OCI-LY7 (cell line): ENCODE results near the gene INPP5K. TPM values are rescaled to one million over a fixed set of nuclear protein-coding genes. Genes with fewer than 3 reads are reported as not detected.

Experiments used
- BruUV-seq: library from RNA; stranded (reverse); fragments of 400-500 nt; replicated peaks from 2 replicates; lab custom pipeline; 2021; lab: Mats Ljungman, UMichigan
- CTCF ChIA-PET: fragments of 300-600 bp; sonication (Branson Sonifier 250); formaldehyde crosslinking; loops from one replicate; lab custom pipeline; 2022; ENCODE audit warnings: antibody characterized with exemption; ENCODE audit not compliant: unreplicated experiment; lab: Charles Lee
- POLR2A ChIA-PET: fragments of 300-600 bp; sonication (Branson Sonifier 250); formaldehyde crosslinking; loops from one replicate; lab custom pipeline; 2022; ENCODE audit warnings: antibody characterized with exemption; lab: Charles Lee
- DNase-seq: peaks from one replicate; pipeline ENCODE4 v3.0.0-alpha.2; 2015; ENCODE audit warnings: low spot score
- H2AFZ ChIP-seq: fragments of 200-600 bp; sonication (generic), shearing (Covaris generic); 2 replicates; pipeline ENCODE4 v1.6.1; 2014; ENCODE audit warnings: mild to moderate bottlenecking, antibody characterized with exemption, low read length, moderate library complexity
- H3K27ac ChIP-seq: fragments of 200-600 bp; sonication (generic); 2 replicates; pipeline ENCODE4 v1.5.1; 2014; ENCODE audit warnings: mixed run types, low read depth, mild to moderate bottlenecking, moderate library complexity, low read length, inconsistent platforms; ENCODE audit not compliant: poor library complexity, severe bottlenecking
- H3K36me3 ChIP-seq: fragments of 200-600 bp; sonication (generic); 2 replicates; pipeline ENCODE4 v1.6.1; 2014; ENCODE audit warnings: mild to moderate bottlenecking, antibody characterized with exemption, low read length, moderate library complexity, mixed read lengths; ENCODE audit not compliant: insufficient read depth
- H3K4me1 ChIP-seq: fragments of 200-600 bp; sonication (generic); 2 replicates; pipeline ENCODE4 v1.5.1; 2014; ENCODE audit warnings: mild to moderate bottlenecking, low read length; ENCODE audit not compliant: insufficient read depth, poor library complexity, severe bottlenecking
- H3K4me2 ChIP-seq: fragments of 200-600 bp; sonication (generic); 2 replicates; pipeline ENCODE4 v1.6.1; 2014; ENCODE audit warnings: mild to moderate bottlenecking, low read length
- H3K4me3 ChIP-seq: fragments of 200-600 bp; sonication (generic); 2 replicates; pipeline ENCODE4 v1.5.1; 2014; ENCODE audit warnings: mild to moderate bottlenecking, low read depth, low read length; ENCODE audit not compliant: poor library complexity, severe bottlenecking
- H3K79me2 ChIP-seq: fragments of 200-600 bp; sonication (generic); 2 replicates; pipeline ENCODE4 v1.6.1; 2016; ENCODE audit warnings: low read depth, mild to moderate bottlenecking, low read length, moderate library complexity, mixed read lengths; ENCODE audit not compliant: insufficient read depth
- H3K9me2 ChIP-seq: fragments of 200-600 bp; sonication (generic); 2 replicates; pipeline ENCODE4 v1.6.1; 2016; ENCODE audit warnings: mild to moderate bottlenecking, low read length, mixed read lengths; ENCODE audit not compliant: insufficient read depth
- H3K9me3 ChIP-seq: fragments of 200-600 bp; sonication (generic); 2 replicates; pipeline ENCODE4 v1.6.1; 2014; ENCODE audit warnings: mild to moderate bottlenecking, mixed run types, low read length, mixed read lengths
- H4K20me1 ChIP-seq: fragments of 200-600 bp; sonication (generic); 2 replicates; pipeline ENCODE4 v1.6.1; 2014; ENCODE audit warnings: mild to moderate bottlenecking, antibody characterized with exemption, low read length, moderate library complexity, mixed read lengths; ENCODE audit not compliant: insufficient read depth
- CTCF ChIP-seq: fragments of 200-600 bp; sonication (generic); conservative IDR thresholded peaks from 2 replicates; pipeline ENCODE4 v1.5.1; 2014; ENCODE audit warnings: mild to moderate bottlenecking, antibody characterized with exemption, low read length, moderate library complexity, mixed read lengths
- EZH2phosphoT487 ChIP-seq: fragments of 200-600 bp; sonication (generic); IDR thresholded peaks from 2 replicates; pipeline ENCODE4 v1.6.1; 2018; ENCODE audit warnings: low read depth, borderline replicate concordance, mild to moderate bottlenecking, mixed run types, antibody characterized with exemption, low read length, moderate library complexity, mixed read lengths
- intact Hi-C: fragments of 100-400 bp; cut with micrococcal nuclease; formaldehyde crosslinking; loops from one replicate; pipeline ENCODE4 v1.10.0; 2022; ENCODE audit not compliant: unreplicated experiment
- total RNA-seq, 2 experiments: library from RNA; depleted of rRNA in 1 of 2; stranded (reverse); fragments of >200 nt in 1 of 2; shearing (Covaris generic) in 1 of 2; gene quantifications; 2 replicates each; pipeline ENCODE4 v1.2.3, GENCODE V29; 2014 to 2022

The INPP5K gene
- total RNA-seq, 2 experiments from 2014 or later = 28.8 to 40.7 TPM

- Histone ChIP-seq H4K20me1 (no peaks in the 10 kb centered on the region), H3K36me3 (peaks cover 35% of the 10 kb centered on the region), H3K4me3 (no peak overlapping the region), H2AFZ (no peak overlapping the region), H3K27ac (no peak overlapping the region), H3K4me1 (peaks cover 20% of the 10 kb centered on the region), H3K9me2 (no peaks in the 10 kb centered on the region), H3K79me2 (no peaks in the 10 kb centered on the region), H3K4me2 (no peak overlapping the region), H3K9me3 (no peaks in the 10 kb centered on the region)
- TF ChIP-seq EZH2phosphoT487 (no peak), CTCF (no peak)
- ChIA-PET CTCF (no interaction called here), POLR2A (no interaction called here)
- BruUV-seq = no TSS peak
- DNase-seq = no peak
- intact Hi-C loops = no loop called here
These were observed 34.7 kb downstream of the INPP5K start for GRCh38 chr17:1481736-1482135.

- H3K27ac ChIP-seq = no peak overlapping the region
- no peak for DNase-seq
- no peaks in the 10 kb centered on the region for H3K79me2 ChIP-seq
- peaks cover 12% of the 10 kb centered on the region for H3K4me1 ChIP-seq
- intact Hi-C loops = no loop called here
- H2AFZ ChIP-seq = no peak overlapping the region
- POLR2A ChIA-PET = no interaction called here
- TF ChIP-seq EZH2phosphoT487 (no peak), CTCF (no peak)
- no TSS peak for BruUV-seq
- no peak overlapping the region for H3K4me2 ChIP-seq
- no peaks in the 10 kb centered on the region for H3K9me3 ChIP-seq
- H3K36me3 ChIP-seq = peaks cover 35% of the 10 kb centered on the region
- CTCF ChIA-PET = no interaction called here
- H3K9me2 ChIP-seq = no peaks in the 10 kb centered on the region
- no peak overlapping the region for H3K4me3 ChIP-seq
- no peaks in the 10 kb centered on the region for H4K20me1 ChIP-seq
These were observed 35.5 kb downstream of the INPP5K start for GRCh38 chr17:1480747-1481465.

- ChIA-PET CTCF (no interaction called here), POLR2A (no interaction called here)
- H4K20me1 ChIP-seq = no peaks in the 10 kb centered on the region
- H3K79me2 ChIP-seq = no peaks in the 10 kb centered on the region
- no peaks in the 10 kb centered on the region for H3K9me2 ChIP-seq
- peaks cover 23% of the 10 kb centered on the region for H3K4me1 ChIP-seq
- DNase-seq = no peak
- no peak overlapping the region for H3K4me2 ChIP-seq
- H3K27ac ChIP-seq = no peak overlapping the region
- H2AFZ ChIP-seq = no peak overlapping the region
- H3K36me3 ChIP-seq = peaks cover 40% of the 10 kb centered on the region
- no TSS peak for BruUV-seq
- TF ChIP-seq EZH2phosphoT487 (no peak), CTCF (no peak)
- H3K4me3 ChIP-seq = no peak overlapping the region
- H3K9me3 ChIP-seq = no peaks in the 10 kb centered on the region
- intact Hi-C loops = no loop called here
These were observed 38.0 kb downstream of the INPP5K start for GRCh38 chr17:1478418-1478817.
